ENCODE measurements around the gene ZNF521.

ZNF521 gene

GRCh38 chr18:25141886-25142285 is 210.1 kb downstream of the ZNF521 start:
- H3K4me3 ChIP-seq (ENCODE audit: low read depth, low read length): no peak overlapping the region
- H3K4me1 ChIP-seq (ENCODE audit: control insufficient read depth, insufficient read depth, low read length): no peaks in the 10 kb centered on the region
- H3K36me3 ChIP-seq (ENCODE audit: control insufficient read depth, insufficient read depth, low read length): no peaks in the 10 kb centered on the region
- no peaks in the 10 kb centered on the region for H3K27me3 ChIP-seq (ENCODE audit: control insufficient read depth, insufficient read depth, low read length)
- H3K9ac ChIP-seq (ENCODE audit: low read depth, low read length): no peak overlapping the region
- H3K9me3 ChIP-seq (ENCODE audit: control insufficient read depth, insufficient read depth, low read length): no peaks in the 10 kb centered on the region

DNA sequence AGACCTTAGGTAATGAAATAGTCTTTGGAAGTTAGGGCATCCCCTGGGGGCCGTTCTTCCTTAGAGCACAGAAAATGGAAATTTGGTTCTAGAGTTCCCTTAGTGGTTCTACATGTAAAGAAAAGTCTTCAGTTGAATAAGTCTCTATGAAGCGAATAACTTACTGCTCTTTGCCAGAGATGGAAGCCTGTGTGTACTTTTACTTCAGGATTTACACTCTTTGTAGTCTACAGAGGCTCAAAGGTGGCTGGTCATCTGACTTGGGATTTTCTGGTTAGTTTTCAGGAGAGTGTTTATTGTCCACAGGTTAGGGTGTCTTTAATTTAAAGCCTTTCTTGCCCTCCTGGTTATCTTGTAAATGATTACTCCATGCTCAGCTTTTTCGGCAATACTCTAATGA is 210.6 kb downstream of the ZNF521 start:
- H3K36me3 ChIP-seq (ENCODE audit: control insufficient read depth, insufficient read depth, low read length): no peaks in the 10 kb centered on the region
- no peaks in the 10 kb centered on the region for H3K27me3 ChIP-seq (ENCODE audit: control insufficient read depth, insufficient read depth, low read length)
- H3K9ac ChIP-seq (ENCODE audit: low read depth, low read length): no peak overlapping the region
- no peaks in the 10 kb centered on the region for H3K4me1 ChIP-seq (ENCODE audit: control insufficient read depth, insufficient read depth, low read length)
- H3K9me3 ChIP-seq (ENCODE audit: control insufficient read depth, insufficient read depth, low read length): no peaks in the 10 kb centered on the region
- no peak overlapping the region for H3K4me3 ChIP-seq (ENCODE audit: low read depth, low read length)

- no peaks in the 10 kb centered on the region for H3K9me3 ChIP-seq (ENCODE audit: control insufficient read depth, insufficient read depth, low read length)
- no peaks in the 10 kb centered on the region for H3K4me1 ChIP-seq (ENCODE audit: control insufficient read depth, insufficient read depth, low read length)
- H3K9ac ChIP-seq (ENCODE audit: low read depth, low read length): no peak overlapping the region
- H3K36me3 ChIP-seq (ENCODE audit: control insufficient read depth, insufficient read depth, low read length): no peaks in the 10 kb centered on the region
- no peak overlapping the region for H3K4me3 ChIP-seq (ENCODE audit: low read depth, low read length)
- no peaks in the 10 kb centered on the region for H3K27me3 ChIP-seq (ENCODE audit: control insufficient read depth, insufficient read depth, low read length)
Measured at GRCh38 chr18:25140962-25141308, 211.0 kb downstream of the ZNF521 start.

- no peaks in the 10 kb centered on the region for H3K9me3 ChIP-seq (ENCODE audit: control insufficient read depth, insufficient read depth, low read length)
- no peaks in the 10 kb centered on the region for H3K36me3 ChIP-seq (ENCODE audit: control insufficient read depth, insufficient read depth, low read length)
- H3K4me3 ChIP-seq (ENCODE audit: low read depth, low read length): no peak overlapping the region
Measured at GRCh38 chr18:25140124-25140961, 211.6 kb downstream of the ZNF521 start.

DNA sequence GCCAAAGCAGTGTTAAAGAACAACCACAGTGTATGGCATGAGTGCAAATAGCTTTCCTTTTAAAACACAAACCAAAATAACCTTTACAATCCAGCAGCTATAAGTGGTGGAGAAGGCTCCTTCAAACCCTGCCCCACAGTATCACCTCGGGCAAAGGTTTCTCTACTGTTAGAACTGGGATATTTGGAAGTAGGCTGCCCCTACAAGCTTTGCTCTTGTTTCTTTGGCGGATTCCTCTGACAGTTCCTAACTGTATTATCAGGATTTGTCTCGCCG is 214.8 kb downstream of the ZNF521 start:
- Histone ChIP-seq H3K27me3 (ENCODE audit: control insufficient read depth, insufficient read depth, low read length) (no peaks in the 10 kb centered on the region), H3K4me3 (ENCODE audit: low read depth, low read length) (no peak overlapping the region), H3K4me1 (ENCODE audit: control insufficient read depth, insufficient read depth, low read length) (no peaks in the 10 kb centered on the region), H3K9me3 (ENCODE audit: control insufficient read depth, insufficient read depth, low read length) (no peaks in the 10 kb centered on the region), H3K9ac (ENCODE audit: low read depth, low read length) (no peak overlapping the region), H3K36me3 (ENCODE audit: control insufficient read depth, insufficient read depth, low read length) (no peaks in the 10 kb centered on the region)

More at GRCh38 chr18:25140124-25140961, 211.6 kb downstream of the ZNF521 start:
- Histone ChIP-seq H3K4me1 (ENCODE audit: control insufficient read depth, insufficient read depth, low read length) (no peaks in the 10 kb centered on the region), H3K27me3 (ENCODE audit: control insufficient read depth, insufficient read depth, low read length) (no peaks in the 10 kb centered on the region), H3K9ac (ENCODE audit: low read depth, low read length) (no peak overlapping the region)

- H3K4me1 ChIP-seq (ENCODE audit: control insufficient read depth, insufficient read depth, low read length): no peaks in the 10 kb centered on the region
- H3K36me3 ChIP-seq (ENCODE audit: control insufficient read depth, insufficient read depth, low read length): no peaks in the 10 kb centered on the region
- no peak overlapping the region for H3K9ac ChIP-seq (ENCODE audit: low read depth, low read length)
- no peak overlapping the region for H3K4me3 ChIP-seq (ENCODE audit: low read depth, low read length)
- no peaks in the 10 kb centered on the region for H3K9me3 ChIP-seq (ENCODE audit: control insufficient read depth, insufficient read depth, low read length)
- H3K27me3 ChIP-seq (ENCODE audit: control insufficient read depth, insufficient read depth, low read length): no peaks in the 10 kb centered on the region
Measured at GRCh38 chr18:25136416-25137196, 215.4 kb downstream of the ZNF521 start.

DNA sequence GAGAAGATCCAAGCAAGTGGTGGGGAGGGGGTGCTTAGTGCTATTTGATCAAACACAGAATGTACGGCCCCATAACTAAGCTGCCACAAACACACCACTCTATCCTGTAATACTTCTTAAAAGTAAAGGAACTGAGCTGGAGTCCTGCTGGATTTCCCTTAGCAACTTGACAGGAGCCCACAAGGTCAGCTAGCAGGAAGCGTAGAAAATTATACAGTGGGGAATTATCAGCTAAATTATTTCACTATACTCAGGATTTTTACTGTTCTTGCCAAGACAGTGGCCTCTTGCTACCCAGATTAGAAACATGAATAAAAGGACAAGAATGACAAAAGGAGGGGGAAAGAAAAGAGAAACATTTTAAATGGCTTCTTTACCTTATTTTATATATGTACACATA is 217.1 kb downstream of the ZNF521 start:
- no peaks in the 10 kb centered on the region for H3K36me3 ChIP-seq (ENCODE audit: control insufficient read depth, insufficient read depth, low read length)
- no peaks in the 10 kb centered on the region for H3K4me1 ChIP-seq (ENCODE audit: control insufficient read depth, insufficient read depth, low read length)
- no peak overlapping the region for H3K9ac ChIP-seq (ENCODE audit: low read depth, low read length)
- no peaks in the 10 kb centered on the region for H3K9me3 ChIP-seq (ENCODE audit: control insufficient read depth, insufficient read depth, low read length)
- no peak overlapping the region for H3K4me3 ChIP-seq (ENCODE audit: low read depth, low read length)
- no peaks in the 10 kb centered on the region for H3K27me3 ChIP-seq (ENCODE audit: control insufficient read depth, insufficient read depth, low read length)

DNA sequence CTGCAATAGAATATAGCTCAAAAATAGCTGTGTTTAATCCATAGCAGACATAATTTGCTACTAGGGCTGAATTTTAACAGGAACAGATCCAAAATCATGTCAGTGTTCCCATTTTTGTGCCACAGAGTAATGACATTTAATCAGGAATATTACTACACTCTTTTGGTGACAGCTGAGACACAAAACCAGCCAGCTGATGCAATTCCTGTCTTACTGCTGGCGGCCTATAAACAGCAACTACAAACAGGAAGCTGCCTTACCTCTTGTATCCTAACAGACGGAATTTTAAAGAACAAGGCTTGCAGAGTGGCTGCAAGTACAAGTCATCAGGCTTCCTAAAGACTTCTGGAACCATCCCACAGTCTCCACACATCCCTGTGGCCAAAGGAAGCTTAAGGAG is 218.1 kb downstream of the ZNF521 start:
- no peaks in the 10 kb centered on the region for H3K4me1 ChIP-seq (ENCODE audit: control insufficient read depth, insufficient read depth, low read length)
- no peak overlapping the region for H3K4me3 ChIP-seq (ENCODE audit: low read depth, low read length)
- H3K27me3 ChIP-seq (ENCODE audit: control insufficient read depth, insufficient read depth, low read length): no peaks in the 10 kb centered on the region
- no peak overlapping the region for H3K9ac ChIP-seq (ENCODE audit: low read depth, low read length)
- H3K9me3 ChIP-seq (ENCODE audit: control insufficient read depth, insufficient read depth, low read length): no peaks in the 10 kb centered on the region
- no peaks in the 10 kb centered on the region for H3K36me3 ChIP-seq (ENCODE audit: control insufficient read depth, insufficient read depth, low read length)

DNA sequence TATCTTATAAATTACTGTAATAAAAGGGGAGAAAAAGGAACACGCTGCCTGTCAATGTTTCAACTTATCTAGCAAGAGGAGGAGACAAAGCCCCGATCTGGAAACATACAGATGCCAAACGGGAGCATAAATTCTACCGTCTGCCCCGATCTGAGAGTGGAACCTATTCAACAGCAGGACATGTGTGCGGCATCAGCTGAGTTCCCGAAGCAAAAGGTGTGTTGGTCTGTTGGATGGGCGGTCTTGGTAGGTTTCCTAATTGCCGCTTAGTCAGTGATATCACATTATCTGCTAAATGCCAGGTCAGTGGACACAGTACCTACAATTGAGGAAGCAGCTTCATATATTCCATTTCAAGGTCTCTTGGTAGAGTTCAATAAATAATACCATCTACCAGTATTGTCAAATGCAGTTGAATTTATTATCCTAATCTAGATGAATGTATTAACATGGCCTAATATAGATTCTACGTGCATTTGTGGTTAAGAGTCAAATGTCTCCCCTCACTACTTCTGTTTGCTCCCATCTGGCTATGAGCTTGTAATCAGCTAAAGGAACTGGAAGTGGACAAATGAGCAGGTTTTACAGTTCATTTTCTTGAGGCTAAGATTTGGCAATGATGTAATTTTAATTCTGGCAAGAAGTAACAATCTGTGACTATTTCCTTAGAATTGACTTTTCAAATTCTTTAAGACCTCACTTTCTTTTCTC is 219.0 kb downstream of the ZNF521 start:
- no peaks in the 10 kb centered on the region for H3K9me3 ChIP-seq (ENCODE audit: control insufficient read depth, insufficient read depth, low read length)

GRCh38 chr18:25126751-25127150 is 225.2 kb downstream of the ZNF521 start:
- H3K36me3 ChIP-seq (ENCODE audit: control insufficient read depth, insufficient read depth, low read length): no peaks in the 10 kb centered on the region

More for the DNA sequence above, 219.0 kb downstream of the ZNF521 start:
- H3K9ac ChIP-seq (ENCODE audit: low read depth, low read length): no peak overlapping the region
- H3K4me3 ChIP-seq (ENCODE audit: low read depth, low read length): no peak overlapping the region
- no peaks in the 10 kb centered on the region for H3K36me3 ChIP-seq (ENCODE audit: control insufficient read depth, insufficient read depth, low read length)
- H3K27me3 ChIP-seq (ENCODE audit: control insufficient read depth, insufficient read depth, low read length): no peaks in the 10 kb centered on the region
- no peaks in the 10 kb centered on the region for H3K4me1 ChIP-seq (ENCODE audit: control insufficient read depth, insufficient read depth, low read length)

DNA sequence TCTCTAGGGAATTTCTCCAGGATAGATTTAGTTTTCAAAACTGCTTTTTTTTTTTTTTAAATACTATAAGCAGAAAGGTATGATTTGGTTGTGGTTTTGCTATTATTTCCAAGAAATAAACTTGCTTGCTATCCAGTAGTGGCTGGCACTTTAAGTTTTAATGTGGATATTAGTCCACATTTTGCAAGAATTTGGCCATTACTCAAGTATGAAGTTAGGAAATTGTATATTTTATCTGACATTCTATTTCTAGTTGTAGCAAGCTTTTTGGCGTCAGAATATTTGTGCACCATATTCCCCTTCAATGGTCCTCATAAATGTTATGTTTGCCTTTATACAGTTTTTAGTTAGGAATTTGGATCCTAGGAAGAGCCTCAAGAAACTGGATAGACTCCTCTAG is 226.3 kb downstream of the ZNF521 start:
- H3K27me3 ChIP-seq (ENCODE audit: control insufficient read depth, insufficient read depth, low read length): no peaks in the 10 kb centered on the region
- H3K4me1 ChIP-seq (ENCODE audit: control insufficient read depth, insufficient read depth, low read length): no peaks in the 10 kb centered on the region
- H3K4me3 ChIP-seq (ENCODE audit: low read depth, low read length): no peak overlapping the region
- no peaks in the 10 kb centered on the region for H3K9me3 ChIP-seq (ENCODE audit: control insufficient read depth, insufficient read depth, low read length)
- no peak overlapping the region for H3K9ac ChIP-seq (ENCODE audit: low read depth, low read length)
- no peaks in the 10 kb centered on the region for H3K36me3 ChIP-seq (ENCODE audit: control insufficient read depth, insufficient read depth, low read length)

More at GRCh38 chr18:25126751-25127150, 225.2 kb downstream of the ZNF521 start:
- Histone ChIP-seq H3K4me3 (ENCODE audit: low read depth, low read length) (no peak overlapping the region), H3K9ac (ENCODE audit: low read depth, low read length) (no peak overlapping the region), H3K4me1 (ENCODE audit: control insufficient read depth, insufficient read depth, low read length) (no peaks in the 10 kb centered on the region), H3K9me3 (ENCODE audit: control insufficient read depth, insufficient read depth, low read length) (no peaks in the 10 kb centered on the region), H3K27me3 (ENCODE audit: control insufficient read depth, insufficient read depth, low read length) (no peaks in the 10 kb centered on the region)
